ENCODE data around the gene UNC93B1.
A peak's percentile ranks its signal among the peaks of the same experiment; 100 is the strongest.

UNC93B1 gene

DNA sequence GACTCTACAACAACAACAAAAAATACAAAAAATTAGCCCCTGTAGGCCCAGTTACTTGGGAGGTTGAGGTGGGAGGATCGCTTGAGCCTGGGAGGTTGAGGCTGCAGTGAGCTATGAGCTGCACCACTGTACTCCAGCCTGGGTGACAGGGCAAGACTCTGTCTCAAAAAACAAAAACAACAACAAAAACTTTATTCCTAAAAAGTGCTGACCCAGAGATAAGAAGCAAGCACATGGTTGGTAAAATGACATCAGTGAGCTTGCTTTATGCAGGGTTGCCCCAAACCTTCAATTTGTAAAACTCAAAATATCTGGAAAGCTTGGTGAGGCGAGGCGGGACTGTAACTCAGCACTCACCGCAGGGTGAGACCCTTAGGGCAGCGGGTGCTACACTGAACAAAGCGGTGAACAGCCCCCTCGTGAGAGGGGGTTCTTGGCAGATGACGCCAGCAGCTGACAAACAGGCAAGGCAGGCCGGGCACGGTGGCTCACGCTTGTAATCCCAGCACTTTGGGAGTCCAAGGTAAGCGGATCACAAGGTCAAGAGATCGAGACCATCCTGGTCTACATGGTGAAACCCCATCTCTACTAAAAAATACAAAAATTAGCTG is 31.5 kb upstream of the UNC93B1 start:
- POLR2A ChIA-PET = no interaction called here
- Histone ChIP-seq H3K36me3 (ENCODE audit: control insufficient read depth in 4 of 4, insufficient read depth in 4 of 4, low read length in 3 of 4) (peaks cover 3 to 30% (median 10%) of the 10 kb centered on the region in 4 experiments), H3K4me1 (ENCODE audit: control extremely low read depth in 1 of 4, control insufficient read depth in 4 of 4, insufficient read depth in 4 of 4, low read length in 3 of 4) (peaks cover 9 to 70% (median 57%) of the 10 kb centered on the region in 4 experiments), H3K4me3 (ENCODE audit: control insufficient read depth in 1 of 7, extremely low read depth in 1 of 7, insufficient read depth in 4 of 7, low read depth in 2 of 7, low read length in 6 of 7) (no peak overlapping the region), H3K27me3 (replicated peaks in 2 of 5; ENCODE audit: control insufficient read depth in 4 of 5, insufficient read depth in 5 of 5, low read length in 4 of 5) (no peaks in the 10 kb centered on the region), H3K27ac (ENCODE audit: insufficient read depth in 1 of 2, low read depth in 1 of 2, low read length in 2 of 2, poor library complexity in 1 of 2, severe bottlenecking in 2 of 2) (peak overlapping the region in 1 of 2 experiments; percentile 49), H3K9me3 (ENCODE audit: control extremely low read depth in 1 of 5, control insufficient read depth in 4 of 5, insufficient read depth in 2 of 5, low read depth in 1 of 5, low read length in 4 of 5) (no peaks in the 10 kb centered on the region)
- CTCF ChIA-PET = interaction anchor here (0.8 kb wide), 1 partner anchor 12 kb away, joined by 3 read pairs; no protein-coding TSS in a partner anchor
- 98% methylated on average over 11 of the region's 13 CpGs for WGBS (ENCODE audit: insufficient coverage)
- DNase-seq = no peak

DNA sequence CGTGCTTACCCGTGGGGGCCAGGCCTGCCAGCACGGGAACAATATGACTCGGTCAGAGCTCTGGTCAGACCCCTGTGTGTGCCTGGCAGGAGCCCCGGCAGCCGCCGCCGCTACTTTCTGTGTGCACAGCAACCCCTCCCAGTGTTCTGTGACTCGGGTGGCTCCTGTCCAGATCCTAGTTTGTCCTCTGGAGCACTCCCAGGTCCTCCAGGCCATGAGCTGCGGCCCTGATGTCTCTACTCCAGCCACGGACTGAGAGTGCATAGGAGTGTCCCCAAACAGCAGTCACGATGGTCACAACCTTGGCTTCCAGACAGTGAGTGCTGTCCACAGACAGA is 29.8 kb upstream of the UNC93B1 start:
- POLR2A ChIA-PET = no interaction called here
- WGBS (ENCODE audit: insufficient coverage) = 98% methylated on average over 12 of the region's 12 CpGs
- peaks cover 3 to 30% (median 10%) of the 10 kb centered on the region in 4 experiments for H3K36me3 ChIP-seq (ENCODE audit: control insufficient read depth in 4 of 4, insufficient read depth in 4 of 4, low read length in 3 of 4)
- no peaks in the 10 kb centered on the region for H3K9me3 ChIP-seq (ENCODE audit: control extremely low read depth in 1 of 5, control insufficient read depth in 4 of 5, insufficient read depth in 2 of 5, low read depth in 1 of 5, low read length in 4 of 5)
- no peak for DNase-seq
- H3K27ac ChIP-seq (ENCODE audit: insufficient read depth in 1 of 2, low read depth in 1 of 2, low read length in 2 of 2, poor library complexity in 1 of 2, severe bottlenecking in 2 of 2) = no peak overlapping the region
- CTCF ChIA-PET = interaction anchor here (1.4 kb wide), 1 partner anchor 8 kb away, joined by 3 read pairs; no protein-coding TSS in a partner anchor
- no peaks in the 10 kb centered on the region for H3K27me3 ChIP-seq (replicated peaks in 2 of 5; ENCODE audit: control insufficient read depth in 4 of 5, insufficient read depth in 5 of 5, low read length in 4 of 5)
- peaks cover 7 to 65% (median 48%) of the 10 kb centered on the region in 4 experiments for H3K4me1 ChIP-seq (ENCODE audit: control extremely low read depth in 1 of 4, control insufficient read depth in 4 of 4, insufficient read depth in 4 of 4, low read length in 3 of 4)
- H3K4me3 ChIP-seq (ENCODE audit: control insufficient read depth in 1 of 7, extremely low read depth in 1 of 7, insufficient read depth in 4 of 7, low read depth in 2 of 7, low read length in 6 of 7) = no peak overlapping the region

DNA sequence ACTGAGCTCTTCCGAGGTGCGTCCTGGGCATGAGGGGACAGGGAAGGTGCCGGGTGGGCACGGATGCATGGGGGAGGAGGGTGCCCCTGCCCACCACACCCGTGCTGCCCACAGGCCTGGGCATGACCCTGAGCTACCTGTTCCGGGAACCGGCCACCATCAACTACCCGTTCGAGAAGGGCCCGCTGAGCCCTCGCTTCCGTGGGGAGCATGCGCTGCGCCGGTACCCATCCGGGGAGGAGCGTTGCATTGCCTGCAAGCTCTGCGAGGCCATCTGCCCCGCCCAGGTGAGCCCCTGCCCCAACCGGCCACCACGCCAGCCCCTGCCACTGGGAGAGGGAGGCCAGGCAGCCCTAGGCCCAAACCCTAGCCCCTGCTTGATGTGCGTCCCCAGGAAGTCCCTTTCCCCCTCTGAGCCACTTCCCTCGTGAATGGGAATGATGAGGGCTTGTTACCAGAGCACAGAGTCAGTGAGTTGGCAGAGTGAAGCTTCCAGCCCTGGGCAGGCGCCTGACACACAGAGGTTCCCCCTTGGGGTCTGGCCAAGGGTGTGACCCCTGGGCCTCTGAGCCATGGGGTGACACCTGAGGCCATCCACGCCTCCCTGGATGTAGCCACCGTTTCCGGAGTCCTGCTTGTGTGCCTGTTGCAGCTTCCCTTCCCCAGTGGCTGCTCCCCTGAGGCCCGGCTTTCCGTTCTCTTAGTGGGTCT is 29.3 kb upstream of the UNC93B1 start:
- no peaks in the 10 kb centered on the region for H3K27me3 ChIP-seq (replicated peaks in 2 of 5; ENCODE audit: control insufficient read depth in 4 of 5, insufficient read depth in 5 of 5, low read length in 4 of 5)
- H3K9me3 ChIP-seq (ENCODE audit: control extremely low read depth in 1 of 5, control insufficient read depth in 4 of 5, insufficient read depth in 2 of 5, low read depth in 1 of 5, low read length in 4 of 5) = no peaks in the 10 kb centered on the region
- no peak overlapping the region for H3K4me3 ChIP-seq (ENCODE audit: control insufficient read depth in 1 of 7, extremely low read depth in 1 of 7, insufficient read depth in 4 of 7, low read depth in 2 of 7, low read length in 6 of 7)
- POLR2A ChIA-PET = no interaction called here
- H3K27ac ChIP-seq (ENCODE audit: insufficient read depth in 1 of 2, low read depth in 1 of 2, low read length in 2 of 2, poor library complexity in 1 of 2, severe bottlenecking in 2 of 2) = no peak overlapping the region
- DNase-seq = no peak
- peaks cover 7 to 60% (median 43%) of the 10 kb centered on the region in 4 experiments for H3K4me1 ChIP-seq (ENCODE audit: control extremely low read depth in 1 of 4, control insufficient read depth in 4 of 4, insufficient read depth in 4 of 4, low read length in 3 of 4)
- WGBS (ENCODE audit: insufficient coverage) = 97% methylated on average over 26 of the region's 29 CpGs
- H3K36me3 ChIP-seq (ENCODE audit: control insufficient read depth in 4 of 4, insufficient read depth in 4 of 4, low read length in 3 of 4) = peaks cover 3 to 30% (median 10%) of the 10 kb centered on the region in 4 experiments
- CTCF ChIA-PET = interaction anchor here (1.4 to 2.0 kb wide), 2 partner anchors 9 to 24 kb away, joined by 3 to 7 read pairs; partner anchors contain the start of gene ALDH3B1

DNA sequence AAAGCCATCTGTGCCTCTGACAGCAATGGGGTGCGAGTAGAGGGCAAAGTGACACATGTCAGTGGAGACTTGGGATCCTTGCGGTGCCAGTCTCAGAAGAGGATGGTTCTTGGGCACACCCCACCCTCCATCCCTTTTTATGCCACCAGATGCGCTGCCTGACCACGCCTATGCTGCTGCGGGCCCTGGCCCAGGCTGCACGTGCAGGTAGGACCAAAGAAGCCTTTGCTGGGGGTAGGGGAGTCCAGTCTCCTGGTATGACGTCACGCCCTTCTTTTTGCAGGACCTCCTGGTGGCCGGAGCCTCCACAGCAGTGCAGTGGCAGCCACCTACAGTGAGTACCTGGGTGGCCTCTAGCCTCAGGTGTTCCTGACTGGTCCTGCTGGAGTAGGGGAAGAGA is 28.1 kb upstream of the UNC93B1 start:
- Histone ChIP-seq H3K4me1 (ENCODE audit: control extremely low read depth in 1 of 4, control insufficient read depth in 4 of 4, insufficient read depth in 4 of 4, low read length in 3 of 4) (peaks cover 2 to 48% (median 31%) of the 10 kb centered on the region in 4 experiments), H3K4me3 (ENCODE audit: control insufficient read depth in 1 of 7, extremely low read depth in 1 of 7, insufficient read depth in 4 of 7, low read depth in 2 of 7, low read length in 6 of 7) (peak overlapping the region in 1 of 7 experiments; percentile 96), H3K9me3 (ENCODE audit: control extremely low read depth in 1 of 5, control insufficient read depth in 4 of 5, insufficient read depth in 2 of 5, low read depth in 1 of 5, low read length in 4 of 5) (no peaks in the 10 kb centered on the region), H3K27me3 (replicated peaks in 2 of 5; ENCODE audit: control insufficient read depth in 4 of 5, insufficient read depth in 5 of 5, low read length in 4 of 5) (no peaks in the 10 kb centered on the region), H3K36me3 (ENCODE audit: control insufficient read depth in 4 of 4, insufficient read depth in 4 of 4, low read length in 3 of 4) (peaks cover 3 to 30% (median 13%) of the 10 kb centered on the region in 4 experiments), H3K27ac (ENCODE audit: insufficient read depth in 1 of 2, low read depth in 1 of 2, low read length in 2 of 2, poor library complexity in 1 of 2, severe bottlenecking in 2 of 2) (peak overlapping the region in 1 of 2 experiments; percentile 94)
- 100% methylated on average over 2 of the region's 9 CpGs for WGBS (ENCODE audit: insufficient coverage)
- POLR2A ChIA-PET = no interaction called here
- no peak for DNase-seq
- CTCF ChIA-PET = interaction anchor here (1.3 to 2.0 kb wide), 2 partner anchors 10 to 23 kb away, joined by 3 to 7 read pairs; partner anchors contain the start of gene ALDH3B1

DNA sequence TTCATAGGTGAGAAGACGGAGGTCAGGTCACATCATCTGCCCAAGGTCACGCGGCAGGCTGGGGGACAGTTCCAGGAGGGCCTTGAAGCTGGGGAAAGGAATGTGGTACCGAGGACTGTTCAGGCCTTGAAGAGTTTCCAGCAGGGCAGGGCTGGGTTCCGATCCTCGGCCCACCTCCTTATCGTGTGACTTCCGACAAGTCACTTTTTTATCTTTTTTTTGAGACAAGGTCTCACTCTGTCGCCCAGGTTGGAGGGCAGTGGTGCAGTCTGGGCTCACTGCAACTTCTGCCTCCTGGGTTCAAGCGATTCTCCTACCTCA is 27.2 kb upstream of the UNC93B1 start:
- WGBS (ENCODE audit: insufficient coverage) = 9% methylated on average over 4 of the region's 10 CpGs
- DNase-seq = peak in 1 of 3 donors; percentile 33
- Histone ChIP-seq H3K27me3 (replicated peaks in 2 of 5; ENCODE audit: control insufficient read depth in 4 of 5, insufficient read depth in 5 of 5, low read length in 4 of 5) (no peaks in the 10 kb centered on the region), H3K4me1 (ENCODE audit: control extremely low read depth in 1 of 4, control insufficient read depth in 4 of 4, insufficient read depth in 4 of 4, low read length in 3 of 4) (peaks cover 2 to 39% (median 22%) of the 10 kb centered on the region in 4 experiments), H3K9me3 (ENCODE audit: control extremely low read depth in 1 of 5, control insufficient read depth in 4 of 5, insufficient read depth in 2 of 5, low read depth in 1 of 5, low read length in 4 of 5) (no peaks in the 10 kb centered on the region), H3K36me3 (ENCODE audit: control insufficient read depth in 4 of 4, insufficient read depth in 4 of 4, low read length in 3 of 4) (peaks cover 3 to 30% (median 17%) of the 10 kb centered on the region in 4 experiments), H3K4me3 (ENCODE audit: control insufficient read depth in 1 of 7, extremely low read depth in 1 of 7, insufficient read depth in 4 of 7, low read depth in 2 of 7, low read length in 6 of 7) (peak overlapping the region; percentile 32 to 96 (median 82)), H3K27ac (ENCODE audit: insufficient read depth in 1 of 2, low read depth in 1 of 2, low read length in 2 of 2, poor library complexity in 1 of 2, severe bottlenecking in 2 of 2) (peak overlapping the region; percentile 78 to 94)
- ChIA-PET POLR2A (no interaction called here), CTCF (interaction anchor here (1.3 to 2.0 kb wide), 3 partner anchors 11 to 22 kb away, joined by 3 to 8 read pairs (median 7); partner anchors contain the start of gene ALDH3B1)

DNA sequence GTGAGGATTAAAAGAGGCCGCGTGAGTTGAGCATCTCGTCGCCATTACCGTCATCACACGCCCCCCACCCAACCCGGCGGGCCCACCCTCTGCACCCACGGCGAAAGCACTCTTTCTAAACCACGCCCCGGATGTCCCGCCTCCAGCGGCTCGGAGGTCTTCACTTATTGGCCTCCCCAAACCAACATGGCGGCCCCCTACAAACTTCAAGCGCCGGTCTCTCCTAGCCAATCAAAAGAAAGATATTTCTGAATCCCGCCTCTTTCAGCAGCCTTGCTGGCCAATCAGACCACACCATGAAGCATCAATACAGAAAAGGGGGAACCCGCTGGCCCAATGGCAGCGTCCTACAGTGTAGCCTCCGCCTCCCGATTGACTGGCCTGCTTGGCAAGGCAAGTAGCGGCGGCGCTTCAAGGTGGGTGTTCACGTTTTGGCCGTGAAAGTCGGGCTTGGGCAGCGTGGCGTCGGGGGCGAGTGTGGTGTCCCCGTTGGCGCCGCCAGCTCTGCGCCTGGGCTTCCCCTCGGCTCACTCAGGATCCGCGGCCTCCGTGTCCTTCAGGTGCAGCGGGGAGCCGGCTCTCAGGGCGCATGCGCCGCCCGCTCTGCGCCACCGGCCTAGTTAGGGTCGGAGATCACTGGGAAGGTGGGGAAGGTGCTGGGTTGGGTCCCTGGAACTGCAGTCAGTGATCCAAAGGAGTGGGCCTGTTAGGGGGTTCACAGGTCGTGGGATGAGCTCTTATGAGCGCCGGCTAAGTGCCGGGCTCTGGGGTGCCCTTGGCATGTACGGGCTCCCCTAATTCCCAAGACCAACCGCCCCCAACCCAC is 26.6 kb upstream of the UNC93B1 start, which contains the start of gene NDUFS8:
TSS of gene NDUFS8 (plus strand) at position 364 of the 826 bp plus-strand sequence. CDS start 1,471 bp downstream, outside the sequence.
- ChIA-PET POLR2A (no interaction called here), CTCF (interaction anchor here (1.7 kb wide), 1 partner anchor 20 kb away, joined by 8 read pairs; the partner anchor contains the start of gene ALDH3B1)
- Histone ChIP-seq H3K36me3 (ENCODE audit: control insufficient read depth in 4 of 4, insufficient read depth in 4 of 4, low read length in 3 of 4) (peaks cover 3 to 35% (median 19%) of the 10 kb centered on the region in 4 experiments), H3K27me3 (replicated peaks in 2 of 5; ENCODE audit: control insufficient read depth in 4 of 5, insufficient read depth in 5 of 5, low read length in 4 of 5) (no peaks in the 10 kb centered on the region), H3K27ac (ENCODE audit: insufficient read depth in 1 of 2, low read depth in 1 of 2, low read length in 2 of 2, poor library complexity in 1 of 2, severe bottlenecking in 2 of 2) (peak within 1 kb of the TSS; percentile 78 to 94), H3K4me1 (ENCODE audit: control extremely low read depth in 1 of 4, control insufficient read depth in 4 of 4, insufficient read depth in 4 of 4, low read length in 3 of 4) (peaks cover 2 to 33% (median 17%) of the 10 kb centered on the region in 4 experiments), H3K9me3 (ENCODE audit: control extremely low read depth in 1 of 5, control insufficient read depth in 4 of 5, insufficient read depth in 2 of 5, low read depth in 1 of 5, low read length in 4 of 5) (no peaks in the 10 kb centered on the region), H3K4me3 (ENCODE audit: control insufficient read depth in 1 of 7, extremely low read depth in 1 of 7, insufficient read depth in 4 of 7, low read depth in 2 of 7, low read length in 6 of 7) (peak within 1 kb of the TSS; percentile 32 to 96 (median 82))
- DNase-seq = peak; percentile 99 to 100 (median 99)
- under 1% methylated on average over 43 of the region's 56 CpGs for WGBS (ENCODE audit: insufficient coverage)

Data from common myeloid progenitor, CD34-positive (primary cell).